ENCODE data around the gene SUN1.

SUN1 gene

DNA sequence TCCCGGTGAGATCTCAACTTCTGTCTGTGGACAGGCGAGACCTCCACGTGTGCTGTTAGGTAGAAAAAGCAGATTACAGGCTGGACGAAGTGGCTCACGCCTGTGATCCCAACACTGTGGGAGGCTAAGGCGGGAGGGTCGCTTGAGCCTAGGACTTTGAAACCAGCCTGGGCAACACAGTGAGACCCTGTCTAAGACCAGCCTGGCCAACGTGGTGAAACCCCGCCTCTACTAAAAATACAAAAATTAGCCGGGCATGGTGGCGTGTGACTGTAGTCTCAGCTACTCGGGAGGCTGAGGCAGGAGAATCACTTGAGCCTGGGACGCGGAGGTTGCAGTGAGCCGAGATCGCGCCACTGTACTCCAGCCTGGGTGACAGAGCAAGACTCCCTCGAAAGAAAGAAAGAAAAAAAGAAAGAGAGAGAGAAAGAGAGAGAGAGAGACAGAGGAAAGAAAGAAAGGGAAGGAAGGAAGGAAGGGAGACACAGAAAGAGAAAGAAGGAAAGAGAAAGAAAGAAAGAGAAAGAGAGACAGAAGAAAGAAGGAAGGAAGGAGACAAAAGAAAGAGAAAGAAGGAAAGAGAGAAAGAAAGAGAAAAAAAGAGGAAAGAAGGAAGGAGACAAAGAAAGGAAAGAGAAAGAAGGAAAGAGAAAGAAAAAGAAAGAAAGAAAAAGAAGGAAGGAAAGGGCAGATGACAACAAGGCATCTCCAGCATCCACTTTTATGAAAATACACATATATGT lies 29.6 kb upstream of the SUN1 start:
- TF ChIP-seq, protein P1, sequence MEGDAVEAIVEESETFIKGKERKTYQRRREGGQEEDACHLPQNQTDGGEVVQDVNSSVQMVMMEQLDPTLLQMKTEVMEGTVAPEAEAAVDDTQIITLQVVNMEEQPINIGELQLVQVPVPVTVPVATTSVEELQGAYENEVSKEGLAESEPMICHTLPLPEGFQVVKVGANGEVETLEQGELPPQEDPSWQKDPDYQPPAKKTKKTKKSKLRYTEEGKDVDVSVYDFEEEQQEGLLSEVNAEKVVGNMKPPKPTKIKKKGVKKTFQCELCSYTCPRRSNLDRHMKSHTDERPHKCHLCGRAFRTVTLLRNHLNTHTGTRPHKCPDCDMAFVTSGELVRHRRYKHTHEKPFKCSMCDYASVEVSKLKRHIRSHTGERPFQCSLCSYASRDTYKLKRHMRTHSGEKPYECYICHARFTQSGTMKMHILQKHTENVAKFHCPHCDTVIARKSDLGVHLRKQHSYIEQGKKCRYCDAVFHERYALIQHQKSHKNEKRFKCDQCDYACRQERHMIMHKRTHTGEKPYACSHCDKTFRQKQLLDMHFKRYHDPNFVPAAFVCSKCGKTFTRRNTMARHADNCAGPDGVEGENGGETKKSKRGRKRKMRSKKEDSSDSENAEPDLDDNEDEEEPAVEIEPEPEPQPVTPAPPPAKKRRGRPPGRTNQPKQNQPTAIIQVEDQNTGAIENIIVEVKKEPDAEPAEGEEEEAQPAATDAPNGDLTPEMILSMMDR (IDR thresholded peaks at IDR 0.05): no peak

DNA sequence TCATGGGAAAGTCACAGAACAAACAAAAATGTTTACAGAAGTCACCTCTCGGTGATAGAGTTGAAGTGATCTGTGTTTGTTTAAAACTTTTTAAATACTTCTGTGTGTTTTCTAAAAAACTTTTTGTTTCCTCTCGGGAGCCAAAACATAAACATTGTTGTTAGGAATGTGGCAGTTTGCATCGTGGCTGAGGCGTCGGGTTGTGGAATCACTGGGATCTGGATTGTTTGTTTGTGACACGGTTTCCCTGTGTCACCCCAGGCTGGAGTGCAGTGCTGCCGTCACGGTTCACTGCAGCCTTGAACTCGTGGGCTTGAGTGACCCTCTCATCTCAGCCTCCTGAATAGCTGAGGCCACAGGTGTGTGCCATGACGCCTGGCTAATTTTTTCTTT lies 29.0 kb upstream of the SUN1 start:
- TF ChIP-seq, protein P1 (IDR thresholded peaks at IDR 0.05): no peak

DNA sequence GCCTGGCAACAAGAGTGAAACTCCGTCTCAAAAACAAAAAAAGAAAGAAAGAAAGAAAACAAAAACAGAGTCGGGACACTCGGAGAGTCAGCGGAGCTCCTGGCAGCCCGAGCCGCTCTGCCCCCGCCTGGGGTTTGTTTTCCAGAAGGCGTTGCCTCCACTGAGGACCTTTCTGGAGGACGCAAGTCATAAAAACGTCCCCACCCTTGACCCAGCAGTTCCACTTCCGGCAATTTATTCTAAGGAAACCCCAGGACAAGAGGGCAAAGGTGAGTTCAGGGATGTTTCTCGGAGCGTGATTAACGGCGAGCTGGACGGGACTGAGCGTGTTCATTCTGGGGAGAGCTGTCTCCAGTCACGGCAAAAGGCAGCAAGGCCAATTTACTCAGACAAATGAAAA lies 27.0 kb upstream of the SUN1 start:
- TF ChIP-seq, protein P1 (IDR thresholded peaks at IDR 0.05): no peak

DNA sequence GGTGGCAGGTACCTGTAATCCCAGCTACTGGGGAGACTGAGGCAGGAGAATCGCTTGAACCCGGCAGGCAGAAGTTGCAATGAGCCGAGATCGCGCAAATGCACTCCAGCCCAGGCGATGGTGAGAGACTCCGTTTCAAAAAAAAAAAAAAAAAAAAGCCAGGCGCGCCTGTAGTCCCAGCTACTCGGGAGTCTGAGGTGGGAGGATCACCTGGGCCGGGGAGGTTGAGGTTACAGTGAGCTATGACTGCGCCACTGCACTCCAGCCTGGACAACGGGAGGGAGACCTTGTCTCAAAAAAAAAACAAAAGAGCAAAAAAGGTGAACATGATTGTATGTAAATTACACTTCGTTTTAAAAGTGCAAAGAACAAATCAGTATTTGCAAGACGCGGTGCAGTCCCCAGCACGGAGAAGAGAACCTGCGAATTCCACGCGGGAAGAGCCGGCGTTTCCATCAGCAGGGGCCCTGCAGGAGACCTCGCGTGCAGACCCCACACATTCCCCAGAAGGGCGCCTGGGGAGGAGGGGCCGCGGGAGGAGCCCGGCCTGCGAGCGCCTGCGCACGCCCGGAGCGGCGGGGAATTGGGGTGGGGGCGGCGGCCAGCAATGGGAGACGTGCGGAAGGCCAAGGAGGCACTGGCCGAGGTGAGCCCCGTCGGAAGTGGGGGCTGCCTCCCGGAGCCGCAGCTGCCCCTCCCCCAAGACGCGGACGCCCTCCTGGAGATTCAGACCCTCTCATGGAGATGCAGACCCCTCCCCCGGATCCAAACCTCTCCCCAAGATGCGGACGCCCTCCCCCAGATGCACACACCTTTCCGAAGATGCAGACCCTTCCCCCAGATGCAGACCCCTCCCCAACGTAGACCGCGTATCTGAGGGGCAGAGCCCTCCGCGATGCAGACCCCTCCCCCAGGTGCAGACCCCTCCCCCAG lies 16.7 kb upstream of the SUN1 start:
- TF ChIP-seq, protein P1 (IDR thresholded peaks at IDR 0.05): no peak

DNA sequence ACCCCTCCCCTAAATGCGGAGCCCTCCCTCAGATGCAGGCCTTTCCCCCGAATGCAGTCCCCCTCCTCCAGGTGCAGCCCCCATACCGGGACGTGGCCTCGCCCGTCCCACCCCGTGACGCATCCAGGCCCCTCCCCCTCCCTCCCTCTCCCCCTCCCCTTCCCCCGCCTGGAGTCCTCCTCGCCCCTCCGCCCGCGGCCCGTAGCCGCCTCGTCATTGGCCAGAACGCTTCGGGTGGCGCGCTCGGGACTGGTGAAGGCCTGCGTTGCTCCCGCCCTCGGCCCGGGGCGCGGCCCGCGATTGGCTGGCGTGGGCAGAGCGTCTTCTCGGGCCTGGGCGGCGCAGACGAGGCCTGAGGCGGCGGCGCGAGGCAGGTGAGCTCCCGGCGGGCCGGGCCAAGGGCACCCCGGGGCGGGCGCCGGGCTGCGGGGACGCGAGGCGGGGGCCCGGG lies 16.0 kb upstream of the SUN1 start:
- TF ChIP-seq, protein P1 (IDR thresholded peaks at IDR 0.05): no peak

DNA sequence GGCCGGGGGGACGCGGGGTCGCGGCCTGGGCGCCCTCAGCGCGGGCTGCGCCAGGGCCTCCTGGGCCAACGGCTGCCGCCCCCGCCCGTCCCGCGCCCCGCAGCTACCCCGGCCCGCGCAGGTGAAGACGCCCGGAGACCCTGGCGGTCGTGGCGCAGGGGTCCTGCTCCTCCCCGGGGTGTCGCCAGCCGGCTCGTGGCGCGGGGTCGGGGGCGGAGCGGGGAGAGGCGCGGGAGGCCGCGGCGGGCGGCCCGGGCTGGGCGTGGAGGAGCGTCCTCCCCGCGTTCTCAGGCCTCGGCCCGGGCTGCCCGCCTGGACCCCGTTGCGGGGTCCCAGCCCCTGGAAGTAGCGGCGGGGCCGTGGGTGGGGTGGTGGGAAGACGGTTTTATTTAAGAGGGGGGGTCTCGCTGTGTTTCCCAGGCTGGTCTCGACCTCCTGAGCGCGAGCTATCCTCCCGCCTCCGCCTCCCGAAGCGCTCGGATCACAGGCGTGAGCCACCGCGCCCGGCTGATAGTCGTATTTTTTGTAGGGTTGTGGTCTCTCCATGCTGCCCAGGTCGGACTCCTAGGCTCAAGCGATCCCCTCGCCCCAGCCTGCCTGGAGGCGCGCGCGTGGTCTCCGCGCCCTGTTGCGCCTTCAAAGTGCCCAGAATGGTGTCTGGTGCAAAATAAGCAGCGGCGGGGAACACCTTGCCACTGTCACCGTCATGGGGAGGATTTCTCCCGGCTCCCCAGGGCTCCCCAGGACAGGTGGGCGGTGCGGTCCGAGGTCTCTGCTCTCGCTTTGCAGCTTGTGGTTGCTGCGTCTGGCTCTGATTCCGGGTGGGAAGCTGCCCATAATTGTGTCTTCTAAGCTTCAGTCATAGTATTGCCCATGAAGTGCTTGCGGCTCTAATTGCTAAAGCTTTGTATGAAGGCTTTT lies 15.3 kb upstream of the SUN1 start:
- TF ChIP-seq, protein P1 (IDR thresholded peaks at IDR 0.05): no peak

All from LNCAP (cell line).